ENCODE data around the gene CCR6.
"Not testable (repeated sequence)": the region's sequence is repeated elsewhere in the genome, so short reads cannot be mapped to it uniquely, and the experiment has no call there.

The CCR6 gene

GRCh38 chr6:167143041-167143440, 20.1 kb downstream of the CCR6 start:
- no peak for DNase-seq (ENCODE audit: low read depth)

GRCh38 chr6:167145461-167145860, 22.6 kb downstream of the CCR6 start:
- no peak for DNase-seq (ENCODE audit: low read depth)

GRCh38 chr6:167146135-167146534, 23.2 kb downstream of the CCR6 start:
- DNase-seq (ENCODE audit: low read depth): no peak

GRCh38 chr6:167146977-167147376, 24.1 kb downstream of the CCR6 start:
- DNase-seq (ENCODE audit: low read depth): no peak

- no peak for DNase-seq (ENCODE audit: low read depth)
Observed at GRCh38 chr6:167148021-167148420, 25.1 kb downstream of the CCR6 start.

GRCh38 chr6:167148997-167149396, 26.1 kb downstream of the CCR6 start:
- DNase-seq (ENCODE audit: low read depth): no peak

- no peak for DNase-seq (ENCODE audit: low read depth)
Observed at GRCh38 chr6:167150941-167151549, 28.1 kb downstream of the CCR6 start.

- no peak for DNase-seq (ENCODE audit: low read depth)
Observed at GRCh38 chr6:167151648-167152047, 28.8 kb downstream of the CCR6 start.

- no peak for DNase-seq (ENCODE audit: low read depth)
Observed at GRCh38 chr6:167152862-167153261, 30.0 kb downstream of the CCR6 start.

GRCh38 chr6:167153521-167153959, 30.6 kb downstream of the CCR6 start:
- no peak for DNase-seq (ENCODE audit: low read depth)

- no peak for DNase-seq (ENCODE audit: low read depth)
Observed at GRCh38 chr6:167154291-167154690, 31.4 kb downstream of the CCR6 start.

GRCh38 chr6:167154895-167155294, 32.0 kb downstream of the CCR6 start:
- DNase-seq (ENCODE audit: low read depth): no peak

- DNase-seq (ENCODE audit: low read depth): no peak
Observed at GRCh38 chr6:167157414-167157813, 34.5 kb downstream of the CCR6 start.

GRCh38 chr6:167157863-167158262, 35.0 kb downstream of the CCR6 start, which contains the start of gene GPR31:
Gene GPR31, minus strand, starts transcription at chr6:167157980. Its CDS starts 149 bp downstream, at chr6:167157831.
- DNase-seq (ENCODE audit: low read depth): no peak

GRCh38 chr6:167161851-167162467, 39.1 kb downstream of the CCR6 start:
- no peak for DNase-seq (ENCODE audit: low read depth)

GRCh38 chr6:167162591-167162990, 39.7 kb downstream of the CCR6 start:
- no peak for DNase-seq (ENCODE audit: low read depth)

- DNase-seq (ENCODE audit: low read depth): no peak
Observed at GRCh38 chr6:167163476-167164011, 40.6 kb downstream of the CCR6 start.

- DNase-seq (ENCODE audit: low read depth): no peak
Observed at GRCh38 chr6:167164261-167164660, 41.4 kb downstream of the CCR6 start.

GRCh38 chr6:167165858-167166471, 43.1 kb downstream of the CCR6 start:
- DNase-seq (ENCODE audit: low read depth): no peak

- DNase-seq (ENCODE audit: low read depth): not testable (repeated sequence)
Observed at GRCh38 chr6:167167699-167168098, 44.8 kb downstream of the CCR6 start.

GRCh38 chr6:167168296-167168695, 45.4 kb downstream of the CCR6 start:
- not testable (repeated sequence) for DNase-seq (ENCODE audit: low read depth)

GRCh38 chr6:167169867-167170266, 47.0 kb downstream of the CCR6 start:
- not testable (repeated sequence) for DNase-seq (ENCODE audit: low read depth)

GRCh38 chr6:167171300-167171699, 48.4 kb downstream of the CCR6 start:
- DNase-seq (ENCODE audit: low read depth): not testable (repeated sequence)
